Measurements from ENCODE around the gene HIVEP3. TPM values are rescaled to one million over a fixed set of nuclear protein-coding genes. Genes with fewer than 3 reads are reported as not detected.

Gene HIVEP3
- total RNA-seq, 1 experiment from 2014 or later = 3.1 TPM

DNA sequence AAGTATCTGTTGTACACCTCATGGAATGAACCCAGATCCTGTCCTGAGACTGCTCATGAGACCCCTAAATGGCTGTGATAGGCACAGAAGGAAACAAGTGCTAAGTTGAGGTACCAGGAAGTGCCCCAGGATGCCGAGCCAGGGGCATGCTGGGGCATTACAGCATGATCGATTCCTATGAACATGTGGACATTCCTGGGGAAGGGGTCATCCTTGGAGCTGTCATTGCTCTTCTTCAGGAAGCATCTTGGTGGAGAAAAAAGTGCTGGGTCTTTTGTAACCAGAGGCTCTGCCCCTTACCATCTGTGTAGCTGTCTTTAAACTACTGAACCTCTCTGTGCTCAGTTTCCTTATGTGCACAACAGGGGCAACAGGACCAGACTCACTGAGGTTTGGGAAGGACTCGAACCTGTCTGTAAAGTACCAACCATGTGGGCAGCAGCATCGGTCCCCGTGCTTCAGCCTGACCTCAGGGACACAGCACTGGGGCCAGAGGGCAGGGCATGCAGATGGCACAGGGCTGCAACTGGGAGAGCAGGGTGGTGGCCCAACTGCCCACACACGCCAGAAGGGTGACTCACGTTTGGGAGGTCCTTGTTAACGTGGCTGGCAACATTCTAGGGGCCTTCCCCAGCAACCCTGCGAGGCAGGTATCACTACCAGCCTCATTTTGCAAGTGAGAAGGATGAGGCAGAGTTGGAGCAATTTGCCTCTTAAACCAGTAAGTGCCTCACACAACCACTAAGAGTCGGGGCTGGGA is 291.9 kb downstream of the HIVEP3 start:
- DNase-seq (ENCODE audit: low spot score) = no peak
- Histone ChIP-seq H3K4me3 (ENCODE audit: low read depth, low read length, poor library complexity, severe bottlenecking) (no peak overlapping the region), H3K27ac (ENCODE audit: low read depth, low read length, poor library complexity, severe bottlenecking) (no peak overlapping the region), H3K27me3 (replicated peaks; ENCODE audit: insufficient read depth, low read depth, low read length, poor library complexity) (no peaks in the 10 kb centered on the region), H3K4me1 (ENCODE audit: insufficient read depth, low read length, poor library complexity, severe bottlenecking) (no peaks in the 10 kb centered on the region), H3K9me3 (ENCODE audit: low read depth, low read length, poor library complexity, severe bottlenecking) (no peaks in the 10 kb centered on the region), H3K36me3 (ENCODE audit: insufficient read depth, low read length, poor library complexity, severe bottlenecking) (no peaks in the 10 kb centered on the region)
- intact Hi-C loops (cut with micrococcal nuclease; ENCODE audit: unreplicated experiment) = no loop called here
- POLR2A ChIA-PET (ENCODE audit: low non-redundant PET) = no interaction called here
- CTCF ChIA-PET = no interaction called here
- BruUV-seq (replicated peaks) = no TSS peak
- TF ChIP-seq, protein P1, sequence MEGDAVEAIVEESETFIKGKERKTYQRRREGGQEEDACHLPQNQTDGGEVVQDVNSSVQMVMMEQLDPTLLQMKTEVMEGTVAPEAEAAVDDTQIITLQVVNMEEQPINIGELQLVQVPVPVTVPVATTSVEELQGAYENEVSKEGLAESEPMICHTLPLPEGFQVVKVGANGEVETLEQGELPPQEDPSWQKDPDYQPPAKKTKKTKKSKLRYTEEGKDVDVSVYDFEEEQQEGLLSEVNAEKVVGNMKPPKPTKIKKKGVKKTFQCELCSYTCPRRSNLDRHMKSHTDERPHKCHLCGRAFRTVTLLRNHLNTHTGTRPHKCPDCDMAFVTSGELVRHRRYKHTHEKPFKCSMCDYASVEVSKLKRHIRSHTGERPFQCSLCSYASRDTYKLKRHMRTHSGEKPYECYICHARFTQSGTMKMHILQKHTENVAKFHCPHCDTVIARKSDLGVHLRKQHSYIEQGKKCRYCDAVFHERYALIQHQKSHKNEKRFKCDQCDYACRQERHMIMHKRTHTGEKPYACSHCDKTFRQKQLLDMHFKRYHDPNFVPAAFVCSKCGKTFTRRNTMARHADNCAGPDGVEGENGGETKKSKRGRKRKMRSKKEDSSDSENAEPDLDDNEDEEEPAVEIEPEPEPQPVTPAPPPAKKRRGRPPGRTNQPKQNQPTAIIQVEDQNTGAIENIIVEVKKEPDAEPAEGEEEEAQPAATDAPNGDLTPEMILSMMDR (conservative IDR thresholded peaks at IDR 0.05; ENCODE audit: low read depth, low read length) = no peak
- no peak for TF ChIP-seq EZH2 (IDR thresholded peaks at IDR 0.05; ENCODE audit: borderline replicate concordance, low read depth, low read length, poor library complexity, severe bottlenecking)

DNA sequence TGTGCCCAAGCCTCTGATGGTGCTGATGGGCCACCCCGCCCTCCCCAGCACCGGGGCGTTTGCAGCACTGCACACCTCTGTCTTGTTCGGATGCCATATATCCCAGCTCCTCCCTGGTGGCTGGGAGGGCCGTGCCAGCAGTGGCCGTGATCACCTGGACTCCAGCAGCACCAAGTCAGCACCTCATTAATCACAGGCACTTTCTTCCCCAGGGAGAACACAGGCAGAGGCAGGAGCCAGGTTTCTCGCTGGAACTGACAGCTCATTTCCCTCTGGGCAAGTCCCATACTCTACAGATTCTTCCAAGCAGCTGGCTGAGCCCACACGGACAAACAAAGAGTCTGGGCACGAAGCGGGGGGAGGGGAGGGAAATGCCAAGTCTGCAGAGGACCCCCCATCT is 292.6 kb downstream of the HIVEP3 start:
- H3K27ac ChIP-seq (ENCODE audit: low read depth, low read length, poor library complexity, severe bottlenecking) = no peak overlapping the region
- TF ChIP-seq, protein P1 (conservative IDR thresholded peaks at IDR 0.05; ENCODE audit: low read depth, low read length) = no peak
- TF ChIP-seq EZH2 (IDR thresholded peaks at IDR 0.05; ENCODE audit: borderline replicate concordance, low read depth, low read length, poor library complexity, severe bottlenecking) = no peak
- H3K27me3 ChIP-seq (replicated peaks; ENCODE audit: insufficient read depth, low read depth, low read length, poor library complexity) = no peaks in the 10 kb centered on the region
- POLR2A ChIA-PET (ENCODE audit: low non-redundant PET) = no interaction called here
- no peaks in the 10 kb centered on the region for H3K9me3 ChIP-seq (ENCODE audit: low read depth, low read length, poor library complexity, severe bottlenecking)
- CTCF ChIA-PET = no interaction called here
- no peaks in the 10 kb centered on the region for H3K4me1 ChIP-seq (ENCODE audit: insufficient read depth, low read length, poor library complexity, severe bottlenecking)
- no TSS peak for BruUV-seq (replicated peaks)
- DNase-seq (ENCODE audit: low spot score) = no peak
- no peak overlapping the region for H3K4me3 ChIP-seq (ENCODE audit: low read depth, low read length, poor library complexity, severe bottlenecking)
- no peaks in the 10 kb centered on the region for H3K36me3 ChIP-seq (ENCODE audit: insufficient read depth, low read length, poor library complexity, severe bottlenecking)
- intact Hi-C loops (cut with micrococcal nuclease; ENCODE audit: unreplicated experiment) = no loop called here

DNA sequence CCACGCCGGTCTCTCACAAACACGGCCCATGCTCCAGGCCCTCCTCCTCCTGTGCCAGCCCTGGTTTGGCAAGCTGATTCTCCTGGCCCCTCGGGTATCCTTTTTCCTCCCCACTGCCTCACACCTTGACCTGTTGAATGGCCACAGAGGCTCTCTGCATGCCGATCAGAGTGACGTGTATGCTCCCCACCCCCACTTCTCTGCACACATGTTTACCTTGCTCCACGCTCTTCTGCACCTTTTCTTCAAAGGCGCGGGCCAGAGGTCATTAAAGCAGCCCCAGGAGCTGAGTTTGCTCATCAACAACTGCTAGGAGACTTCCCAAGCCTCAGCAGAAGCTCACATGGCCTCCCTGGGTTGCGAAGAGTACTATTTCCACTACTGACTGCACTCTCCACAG is 295.0 kb downstream of the HIVEP3 start:
- CTCF ChIA-PET = no interaction called here
- no peaks in the 10 kb centered on the region for H3K4me1 ChIP-seq (ENCODE audit: insufficient read depth, low read length, poor library complexity, severe bottlenecking)
- intact Hi-C loops (cut with micrococcal nuclease; ENCODE audit: unreplicated experiment) = no loop called here

More for the DNA sequence above, 295.0 kb downstream of the HIVEP3 start:
- no peaks in the 10 kb centered on the region for H3K27me3 ChIP-seq (replicated peaks; ENCODE audit: insufficient read depth, low read depth, low read length, poor library complexity)
- H3K27ac ChIP-seq (ENCODE audit: low read depth, low read length, poor library complexity, severe bottlenecking) = no peak overlapping the region
- no peak for DNase-seq (ENCODE audit: low spot score)
- TF ChIP-seq, protein P1 (conservative IDR thresholded peaks at IDR 0.05; ENCODE audit: low read depth, low read length) = no peak
- no peak for TF ChIP-seq EZH2 (IDR thresholded peaks at IDR 0.05; ENCODE audit: borderline replicate concordance, low read depth, low read length, poor library complexity, severe bottlenecking)
- no TSS peak for BruUV-seq (replicated peaks)
- POLR2A ChIA-PET (ENCODE audit: low non-redundant PET) = no interaction called here
- H3K36me3 ChIP-seq (ENCODE audit: insufficient read depth, low read length, poor library complexity, severe bottlenecking) = no peaks in the 10 kb centered on the region
- no peak overlapping the region for H3K4me3 ChIP-seq (ENCODE audit: low read depth, low read length, poor library complexity, severe bottlenecking)
- no peaks in the 10 kb centered on the region for H3K9me3 ChIP-seq (ENCODE audit: low read depth, low read length, poor library complexity, severe bottlenecking)
